H1 (cell line): Measurements from ENCODE around the gene ATP6AP1. TPM values are rescaled to one million over a fixed set of nuclear protein-coding genes. Genes with fewer than 3 reads are reported as not detected.

Source experiments
- CTCF ChIA-PET: fragments of 300-600 bp; sonication (Branson Sonifier 250); formaldehyde crosslinking; loops from one replicate; lab custom pipeline; 2021; ENCODE audit not compliant: partially characterized antibody; lab: Charles Lee
- POLR2A ChIA-PET: fragments of 300-600 bp; sonication (Branson Sonifier 250); formaldehyde crosslinking; loops from one replicate; lab custom pipeline; 2021; ENCODE audit warnings: inconsistent platforms; ENCODE audit not compliant: partially characterized antibody; lab: Charles Lee
- DNase-seq, 2 experiments: peaks; one replicate each; pipeline versions ENCODE4 v3.0.0 to v3.0.0-alpha.2; 2010 to 2022; ENCODE audit warnings: low spot score in 2 of 2, low read depth in 1 of 2, mixed read lengths in 1 of 2
- FAIRE-seq: peaks from 2 replicates; lab custom pipeline; 2011; peaks lifted over from hg19 to GRCh38; lab: Jason Lieb, UNC
- H2AFZ ChIP-seq: 2 replicates; pipeline ENCODE4 v1.8.1; 2012; ENCODE audit warnings: low read length, inconsistent platforms
- H2AK5ac ChIP-seq: 2 replicates; pipeline ENCODE4 v1.6.1; 2013; ENCODE audit warnings: low read depth, low read length
- H2BK120ac ChIP-seq: replicated peaks from 2 replicates; pipeline ENCODE3; 2013; ENCODE audit warnings: low read depth, low read length, inconsistent platforms
- H2BK12ac ChIP-seq: 2 replicates; pipeline ENCODE4 v1.6.1; 2013; ENCODE audit warnings: low read depth, low read length
- H2BK15ac ChIP-seq: 2 replicates; pipeline ENCODE4 v1.6.1; 2013; ENCODE audit warnings: low read length
- H2BK20ac ChIP-seq: 2 replicates; pipeline ENCODE4 v1.6.1; 2013; ENCODE audit warnings: low read length
- H2BK5ac ChIP-seq: 2 replicates; pipeline ENCODE4 v1.6.1; 2013; ENCODE audit warnings: low read depth, low read length
- H3K14ac ChIP-seq: 2 replicates; pipeline ENCODE4 v1.6.1; 2013; ENCODE audit warnings: inconsistent platforms; ENCODE audit not compliant: insufficient read length
- H3K18ac ChIP-seq: 2 replicates; pipeline ENCODE4 v1.6.1; 2013; ENCODE audit warnings: low read length; ENCODE audit errors: extremely low read depth
- H3K23ac ChIP-seq: 2 replicates; pipeline ENCODE4 v1.6.1; 2013; ENCODE audit warnings: inconsistent platforms; ENCODE audit not compliant: insufficient read length
- H3K23me2 ChIP-seq: 2 replicates; pipeline ENCODE4 v1.6.1; 2013; ENCODE audit warnings: low read depth, low read length
- H3K27ac ChIP-seq: 2 replicates; pipeline ENCODE4 v1.6.1; 2011; ENCODE audit warnings: low read depth, low read length, inconsistent platforms
- H3K27me3 ChIP-seq, 4 experiments: replicated peaks in 1 of 4; 1 replicate in 1 of 4; 2 replicates in 3 of 4; pipeline versions ENCODE4 v1.6.1 to v1.8.1; 2011 to 2013; ENCODE audit warnings: low read length in 3 of 4, mild to moderate bottlenecking in 3 of 4, inconsistent platforms in 2 of 4, mixed read lengths in 2 of 4, moderate library complexity in 1 of 4; ENCODE audit not compliant: control insufficient read depth in 3 of 4, insufficient read depth in 3 of 4; ENCODE audit errors: extremely low read depth in 1 of 4
- H3K36me3 ChIP-seq, 4 experiments: 2 replicates each; pipeline versions ENCODE4 v1.6.1 to v1.8.1; 2011 to 2013; ENCODE audit warnings: mild to moderate bottlenecking in 4 of 4, low read length in 3 of 4, moderate library complexity in 2 of 4, control low read depth in 1 of 4, inconsistent platforms in 1 of 4; ENCODE audit not compliant: insufficient read depth in 4 of 4, control insufficient read depth in 2 of 4
- H3K4ac ChIP-seq: replicated peaks from 2 replicates; pipeline ENCODE3; 2013; ENCODE audit warnings: low read length, low read depth, mixed read lengths, inconsistent platforms; ENCODE audit not compliant: insufficient read length
- H3K4me1 ChIP-seq, 4 experiments: replicated peaks in 1 of 4; 1 replicate in 1 of 4; 2 replicates in 3 of 4; pipeline versions ENCODE4 v1.6.1 to v1.8.1; 2011 to 2013; ENCODE audit warnings: low read length in 3 of 4, inconsistent platforms in 2 of 4, mixed read lengths in 1 of 4; ENCODE audit not compliant: insufficient read depth in 4 of 4, control insufficient read depth in 3 of 4
- H3K4me2 ChIP-seq, 2 experiments: 2 replicates each; pipeline versions ENCODE4 v1.6.1 to v1.8.1; 2011 to 2013; ENCODE audit warnings: low read depth in 2 of 2, low read length in 2 of 2, control low read depth in 1 of 2, inconsistent platforms in 1 of 2, mild to moderate bottlenecking in 1 of 2; ENCODE audit not compliant: insufficient read depth in 1 of 2
- H3K4me3 ChIP-seq, 4 experiments: fragments of 200-600, 300-600 bp in 1 of 4; sonication (generic), shearing (Covaris generic), sonication (Bioruptor Twin) in 1 of 4; 2 replicates each; pipeline versions ENCODE4 v1.5.1 to v1.8.1; 2011 to 2016; ENCODE audit warnings: low read length in 4 of 4, low read depth in 3 of 4, control low read depth in 2 of 4, inconsistent platforms in 2 of 4, mild to moderate bottlenecking in 2 of 4, mixed read lengths in 1 of 4, moderate library complexity in 1 of 4; ENCODE audit not compliant: insufficient read depth in 2 of 4; ENCODE audit errors: extremely low read depth in 1 of 4
- H3K56ac ChIP-seq: replicated peaks from 2 replicates; pipeline ENCODE3; 2013; ENCODE audit warnings: low read depth, mild to moderate bottlenecking, mixed read lengths, low read length, inconsistent platforms; ENCODE audit not compliant: insufficient read length
- H3K79me1 ChIP-seq: 2 replicates; pipeline ENCODE4 v1.6.1; 2013; ENCODE audit warnings: low read depth, low read length, control low read depth
- H3K79me2 ChIP-seq, 2 experiments: 2 replicates each; pipeline versions ENCODE4 v1.6.1 to v1.8.1; 2012 to 2013; ENCODE audit warnings: low read length in 2 of 2, mild to moderate bottlenecking in 2 of 2, inconsistent platforms in 1 of 2; ENCODE audit not compliant: insufficient read depth in 2 of 2, control insufficient read depth in 1 of 2
- H3K9ac ChIP-seq, 4 experiments: replicated peaks in 1 of 4; 1 replicate in 1 of 4; 2 replicates in 3 of 4; pipeline versions ENCODE4 v1.6.1 to v1.8.1; 2011 to 2013; ENCODE audit warnings: low read depth in 3 of 4, low read length in 3 of 4, control low read depth in 2 of 4, mild to moderate bottlenecking in 2 of 4, moderate library complexity in 2 of 4, inconsistent platforms in 1 of 4; ENCODE audit errors: extremely low read depth in 1 of 4
- H3K9me3 ChIP-seq, 2 experiments: 2 replicates each; pipeline versions ENCODE4 v1.6.1 to v1.8.1; 2012 to 2013; ENCODE audit warnings: mild to moderate bottlenecking in 2 of 2, moderate library complexity in 2 of 2, control low read depth in 1 of 2, inconsistent platforms in 1 of 2, low read depth in 1 of 2, low read length in 1 of 2, mixed read lengths in 1 of 2; ENCODE audit not compliant: insufficient read depth in 2 of 2
- H4K20me1 ChIP-seq, 2 experiments: replicated peaks in 1 of 2; 2 replicates each; pipeline versions ENCODE3 to v1.8.1; 2011 to 2013; ENCODE audit warnings: inconsistent platforms in 2 of 2, low read length in 2 of 2, mild to moderate bottlenecking in 1 of 2; ENCODE audit not compliant: insufficient read depth in 2 of 2, control insufficient read depth in 1 of 2
- H4K5ac ChIP-seq: 2 replicates; pipeline ENCODE4 v1.6.1; 2013; ENCODE audit warnings: low read length, low read depth, mixed read lengths, inconsistent platforms; ENCODE audit not compliant: insufficient read length
- H4K8ac ChIP-seq: 2 replicates; pipeline ENCODE4 v1.8.0; 2013; ENCODE audit warnings: mild to moderate bottlenecking, moderate library complexity, low read length, inconsistent platforms; ENCODE audit not compliant: insufficient read depth; ENCODE audit errors: extremely low read depth
- H4K91ac ChIP-seq: replicated peaks from 2 replicates; pipeline ENCODE3; 2013; ENCODE audit warnings: low read length, mixed read lengths, inconsistent platforms; ENCODE audit not compliant: insufficient read length
- SP2 ChIP-seq: IDR thresholded peaks from 2 replicates; pipeline ENCODE4 v1.6.1; 2012; ENCODE audit warnings: mild to moderate bottlenecking, low read length, inconsistent platforms
- WGBS, 2 experiments: shearing (Covaris generic) in 1 of 2; methylation state at CpG; one replicate each; pipeline versions ENCODE4 v1.1.6 to v1.1.7; 2013 to 2015; ENCODE audit warnings: low lambda C conversion rate in 2 of 2, mixed read lengths in 2 of 2, inconsistent platforms in 1 of 2, low coverage in 1 of 2, missing lambda C conversion rate in 1 of 2; ENCODE audit not compliant: insufficient replicate concordance in 2 of 2, insufficient coverage in 1 of 2, insufficient read length in 1 of 2; ENCODE audit errors: extremely low coverage in 1 of 2, missing lambda C conversion rate in 1 of 2; 5-methylcytosine and 5-hydroxymethylcytosine counted together
- polyA plus RNA-seq, 7 experiments: library from polyadenylated mRNA; depleted of rRNA in 3 of 7; stranded (reverse) in 5 of 7; unstranded in 2 of 7; fragments of >200 nt in 5 of 7; fragments of 200-250 nt in 2 of 7; gene quantifications; 1 replicate in 5 of 7; 2 replicates in 1 of 7; 4 replicates in 1 of 7; pipeline versions ENCODE4 v1.2.1 to v1.2.3, GENCODE V29; 2011 to 2013; ENCODE audit warnings: missing spikeins in 2 of 7, mixed read lengths in 2 of 7
- total RNA-seq: library from RNA; stranded (reverse); fragmentation: NEBNext Ultra II Directional; extraction: Animal tissue kit (Norgen Biotek cat#: 25700); gene quantifications from 2 replicates; pipeline ENCODE4 v1.2.1, GENCODE V29; 2021

ATP6AP1 gene
- total and polyA plus RNA-seq, 2 of the 8 experiments (the other 6 are each of a cell fraction or from before 2014, with no cell fraction given): 44.6 to 80.8 TPM

GRCh38 chrX:154464806-154465365, 36.4 kb downstream of the ATP6AP1 start:
- FAIRE-seq: no peak
- CTCF ChIA-PET: interaction anchor here (1.4 kb wide), 1 partner anchor 10 kb away, joined by 3 read pairs; no protein-coding TSS in a partner anchor
- H3K4ac ChIP-seq: no peak overlapping the region

More at GRCh38 chrX:154464806-154465365, 36.4 kb downstream of the ATP6AP1 start:
- H2BK15ac ChIP-seq: no peak overlapping the region
- H3K18ac ChIP-seq: no peak overlapping the region
- DNase-seq: no peak
- H3K23me2 ChIP-seq: no peaks in the 10 kb centered on the region
- no peaks in the 10 kb centered on the region for H3K4me1 ChIP-seq
- no peak for TF ChIP-seq SP2
- no peak overlapping the region for H3K9ac ChIP-seq
- POLR2A ChIA-PET: interaction anchor here (1.4 kb wide), 1 partner anchor 11 kb away, joined by 3 read pairs; no protein-coding TSS in a partner anchor
- no peak overlapping the region for H3K56ac ChIP-seq
- H3K36me3 ChIP-seq: peaks cover 0 to 25% (median 7%) of the 10 kb centered on the region in 4 experiments; a peak in 6 of 8 replicates
- H3K27me3 ChIP-seq: no peaks in the 10 kb centered on the region
- no peak overlapping the region for H2AK5ac ChIP-seq
- no peak overlapping the region for H3K23ac ChIP-seq
- no peak overlapping the region for H2BK5ac ChIP-seq
- no peak overlapping the region for H4K91ac ChIP-seq
- no peak overlapping the region for H4K5ac ChIP-seq
- no peak overlapping the region for H2BK120ac ChIP-seq
- no peak overlapping the region for H3K4me3 ChIP-seq
- H3K4me2 ChIP-seq: no peak overlapping the region
- no peak overlapping the region for H3K14ac ChIP-seq
- H4K8ac ChIP-seq: no peak overlapping the region
- H2AFZ ChIP-seq: no peak overlapping the region
- WGBS, 2 experiments: 85% methylated on average over 13 of the region's 28 CpGs; no CpG with 5 or more reads in 1 of the 2 experiments
- H3K27ac ChIP-seq: no peak overlapping the region
- H4K20me1 ChIP-seq: no peaks in the 10 kb centered on the region
- H3K79me2 ChIP-seq: no peaks in the 10 kb centered on the region
- H2BK12ac ChIP-seq: no peak overlapping the region
- no peaks in the 10 kb centered on the region for H3K79me1 ChIP-seq
- H2BK20ac ChIP-seq: no peak overlapping the region
- no peaks in the 10 kb centered on the region for H3K9me3 ChIP-seq
